ENCODE results near the gene GABRA4.
A peak's percentile ranks its signal among the peaks of the same experiment; 100 is the strongest.

The GABRA4 gene

DNA sequence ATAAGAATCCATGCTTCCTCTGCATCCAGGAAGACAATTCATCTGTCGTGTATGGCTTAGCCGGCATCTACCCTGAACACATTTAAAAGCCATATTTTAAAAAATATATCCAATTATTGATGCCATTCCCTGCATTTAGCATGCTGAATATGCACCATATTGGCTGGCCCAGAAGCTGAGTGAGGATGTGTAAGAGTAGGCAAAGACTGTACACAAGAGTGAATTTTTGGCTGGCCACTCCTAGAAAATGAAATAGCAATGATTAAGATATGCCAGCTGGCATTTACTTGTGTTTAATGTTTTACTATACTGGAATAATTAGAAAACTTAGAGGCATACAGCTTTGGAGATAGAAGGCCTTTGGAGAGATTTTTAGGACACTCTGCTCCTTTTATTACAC is 25.8 kb downstream of the GABRA4 start:
- H3K36me3 ChIP-seq = no peaks in the 10 kb centered on the region
- H3K4me3 ChIP-seq = no peak overlapping the region
- H3K9me3 ChIP-seq (replicated peaks in 1 of 11) = no peaks in the 10 kb centered on the region
- no peak overlapping the region for H3K27ac ChIP-seq
- TF ChIP-seq Cebpa-rat (IDR thresholded peaks at IDR 0.05) = no peak
- H3K9ac ChIP-seq = no peak overlapping the region
- no peaks in the 10 kb centered on the region for H4K20me1 ChIP-seq
- no peak overlapping the region for H3K4me2 ChIP-seq
- H3K27me3 ChIP-seq = no peaks in the 10 kb centered on the region
- H3K4me1 ChIP-seq = no peaks in the 10 kb centered on the region

- TF ChIP-seq Cebpa-rat (IDR thresholded peaks at IDR 0.05) = no peak
- Histone ChIP-seq H3K4me2 (no peak overlapping the region), H3K4me1 (no peaks in the 10 kb centered on the region), H3K4me3 (no peak overlapping the region), H3K36me3 (no peaks in the 10 kb centered on the region), H3K27me3 (no peaks in the 10 kb centered on the region), H4K20me1 (no peaks in the 10 kb centered on the region), H3K9ac (no peak overlapping the region), H3K27ac (no peak overlapping the region), H3K9me3 (replicated peaks in 1 of 11) (no peaks in the 10 kb centered on the region)
Measured at GRCh38 chr4:46958742-46959488, 34.5 kb downstream of the GABRA4 start.

GRCh38 chr4:46956451-46956850 is 36.9 kb downstream of the GABRA4 start:
- Histone ChIP-seq H3K27me3 (no peaks in the 10 kb centered on the region), H3K27ac (no peak overlapping the region), H3K36me3 (no peaks in the 10 kb centered on the region), H3K4me2 (no peak overlapping the region), H3K9ac (no peak overlapping the region), H3K9me3 (replicated peaks in 1 of 11) (no peaks in the 10 kb centered on the region), H4K20me1 (no peaks in the 10 kb centered on the region), H3K4me1 (no peaks in the 10 kb centered on the region), H3K4me3 (no peak overlapping the region)
- no peak for TF ChIP-seq Cebpa-rat (IDR thresholded peaks at IDR 0.05)

DNA sequence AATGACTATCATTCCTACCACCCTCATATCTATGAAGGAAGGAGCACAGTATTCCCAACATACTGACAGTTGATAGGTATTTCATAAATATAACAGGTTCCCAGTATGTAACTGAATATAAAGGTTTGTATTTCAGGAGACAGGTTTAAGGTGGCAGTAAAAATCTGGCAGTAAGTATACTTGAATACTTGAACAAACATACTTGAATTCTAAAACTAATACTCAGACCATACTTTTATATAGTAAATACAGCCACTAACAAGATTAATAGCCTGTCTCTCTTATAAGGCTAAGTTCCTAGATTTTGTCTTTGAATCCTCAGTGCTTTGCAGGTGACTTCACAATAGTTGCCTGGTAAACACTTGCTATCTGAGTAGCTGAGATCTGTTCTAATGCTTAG is 37.8 kb downstream of the GABRA4 start:
- Histone ChIP-seq H4K20me1 (no peaks in the 10 kb centered on the region), H3K4me1 (no peaks in the 10 kb centered on the region), H3K27me3 (no peaks in the 10 kb centered on the region), H3K4me3 (no peak overlapping the region), H3K27ac (no peak overlapping the region), H3K9ac (no peak overlapping the region), H3K9me3 (replicated peaks in 1 of 11) (no peaks in the 10 kb centered on the region), H3K4me2 (no peak overlapping the region), H3K36me3 (no peaks in the 10 kb centered on the region)
- TF ChIP-seq Cebpa-rat (IDR thresholded peaks at IDR 0.05) = no peak

- Histone ChIP-seq H3K4me1 (no peaks in the 10 kb centered on the region), H3K36me3 (no peaks in the 10 kb centered on the region), H3K9ac (no peak overlapping the region), H3K27me3 (no peaks in the 10 kb centered on the region), H3K4me3 (no peak overlapping the region), H3K27ac (no peak overlapping the region), H3K9me3 (replicated peaks in 1 of 11) (no peaks in the 10 kb centered on the region), H4K20me1 (no peaks in the 10 kb centered on the region), H3K4me2 (no peak overlapping the region)
- TF ChIP-seq Cebpa-rat (IDR thresholded peaks at IDR 0.05) = no peak
Measured at GRCh38 chr4:46954643-46955042, 38.7 kb downstream of the GABRA4 start.

DNA sequence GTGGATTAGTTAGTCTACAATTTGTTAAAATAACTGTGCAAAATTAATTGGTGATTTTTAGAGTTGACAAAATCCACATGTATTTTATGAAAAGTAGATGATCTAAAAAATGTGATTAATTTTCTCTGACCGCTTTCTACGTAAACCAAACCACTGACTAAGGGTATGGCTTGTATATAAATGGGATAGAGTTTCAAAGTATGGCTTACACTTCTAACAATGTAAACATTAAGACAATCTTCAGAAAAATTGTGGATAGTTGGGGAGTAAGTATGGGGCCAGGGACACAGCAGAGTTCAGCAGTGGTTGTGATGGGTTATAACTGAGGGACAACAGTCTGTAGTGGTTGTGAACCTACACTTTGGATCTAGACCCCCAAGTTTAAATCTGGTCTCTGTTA is 39.8 kb downstream of the GABRA4 start:
- H3K9ac ChIP-seq = no peak overlapping the region
- H4K20me1 ChIP-seq = no peaks in the 10 kb centered on the region
- no peaks in the 10 kb centered on the region for H3K36me3 ChIP-seq
- no peak overlapping the region for H3K4me2 ChIP-seq
- no peaks in the 10 kb centered on the region for H3K27me3 ChIP-seq
- H3K4me3 ChIP-seq = no peak overlapping the region
- no peak overlapping the region for H3K27ac ChIP-seq
- no peak for TF ChIP-seq Cebpa-rat (IDR thresholded peaks at IDR 0.05)
- H3K9me3 ChIP-seq (replicated peaks in 1 of 11) = no peaks in the 10 kb centered on the region
- H3K4me1 ChIP-seq = no peaks in the 10 kb centered on the region

DNA sequence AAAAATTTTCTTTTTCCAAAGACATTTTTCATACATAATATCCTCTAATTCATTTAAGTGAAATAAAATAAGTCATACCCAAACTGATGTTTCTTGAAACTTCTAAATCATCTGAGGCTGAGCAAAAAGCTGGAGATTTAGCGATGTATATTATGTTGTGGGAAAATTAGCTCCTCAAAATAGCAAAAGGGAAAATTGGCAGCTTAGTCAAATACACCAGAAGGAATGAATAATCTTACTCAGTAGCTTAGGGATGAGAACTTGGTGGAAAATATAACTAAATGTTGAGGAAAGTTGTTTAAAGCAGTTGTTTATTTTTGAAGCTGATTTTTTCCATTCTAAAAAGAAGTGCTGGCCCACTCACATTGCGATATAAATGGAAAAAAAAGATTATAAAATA is 40.9 kb downstream of the GABRA4 start:
- Histone ChIP-seq H4K20me1 (no peaks in the 10 kb centered on the region), H3K4me2 (no peak overlapping the region), H3K4me3 (no peak overlapping the region), H3K27ac (no peak overlapping the region), H3K27me3 (no peaks in the 10 kb centered on the region), H3K4me1 (peaks cover 0 to 5% (median 4%) of the 10 kb centered on the region in 10 experiments; a peak in 11 of 20 replicates), H3K9me3 (replicated peaks in 1 of 11) (no peaks in the 10 kb centered on the region), H3K36me3 (no peaks in the 10 kb centered on the region), H3K9ac (no peak overlapping the region)
- no peak for TF ChIP-seq Cebpa-rat (IDR thresholded peaks at IDR 0.05)

DNA sequence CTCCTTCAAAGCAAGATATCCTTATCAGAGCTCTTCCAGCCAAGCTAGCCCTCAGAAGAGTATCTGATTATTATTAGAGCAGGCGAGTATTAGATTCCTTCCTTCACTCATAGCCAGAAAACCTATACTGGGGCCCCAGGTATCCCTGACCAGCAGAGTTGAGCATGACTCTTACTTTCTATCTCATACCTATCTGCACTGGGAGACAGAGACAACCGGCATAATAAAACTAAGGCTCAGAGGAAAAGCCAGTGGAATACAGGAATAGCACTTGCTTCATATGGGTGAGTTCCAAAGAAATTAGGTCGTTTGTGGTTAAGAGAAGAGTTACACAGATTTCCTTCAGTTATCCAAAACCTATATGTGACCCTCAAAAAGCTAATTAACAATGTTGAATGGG is 42.6 kb downstream of the GABRA4 start:
- Histone ChIP-seq H3K4me1 (peaks cover 0 to 12% (median 9%) of the 10 kb centered on the region in 10 experiments; a peak in 12 of 20 replicates), H3K9ac (no peak overlapping the region), H4K20me1 (no peaks in the 10 kb centered on the region), H3K27ac (no peak overlapping the region), H3K27me3 (no peaks in the 10 kb centered on the region), H3K9me3 (replicated peaks in 1 of 11) (no peaks in the 10 kb centered on the region), H3K4me3 (no peak overlapping the region), H3K36me3 (no peaks in the 10 kb centered on the region), H3K4me2 (no peak overlapping the region)
- no peak for TF ChIP-seq Cebpa-rat (IDR thresholded peaks at IDR 0.05)

DNA sequence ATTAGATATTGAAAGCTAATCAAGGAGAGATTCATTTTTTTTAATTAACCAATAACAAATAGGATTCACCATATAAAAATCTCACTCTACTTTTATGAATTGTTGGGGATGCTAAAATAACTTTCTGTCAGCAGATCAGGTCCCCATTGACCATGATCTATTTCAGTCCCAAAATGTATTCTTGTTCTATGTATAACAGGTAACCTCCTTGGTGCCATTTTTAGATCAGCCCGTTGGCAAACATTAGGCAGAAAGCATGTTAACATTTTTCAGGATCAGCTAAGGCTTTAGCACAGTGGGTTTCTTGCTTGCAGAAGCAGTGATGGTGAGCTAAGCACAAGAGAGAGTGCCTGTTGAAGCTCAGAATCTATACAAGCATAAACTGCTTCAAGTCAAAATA is 43.6 kb downstream of the GABRA4 start:
- no peak for TF ChIP-seq Cebpa-rat (IDR thresholded peaks at IDR 0.05)
- no peak overlapping the region for H3K4me3 ChIP-seq
- H3K4me1 ChIP-seq = peaks cover 0 to 12% (median 9%) of the 10 kb centered on the region in 10 experiments; a peak in 12 of 20 replicates
- no peaks in the 10 kb centered on the region for H3K9me3 ChIP-seq (replicated peaks in 1 of 11)
- no peak overlapping the region for H3K27ac ChIP-seq
- no peak overlapping the region for H3K9ac ChIP-seq
- H4K20me1 ChIP-seq = no peaks in the 10 kb centered on the region
- no peaks in the 10 kb centered on the region for H3K36me3 ChIP-seq
- H3K27me3 ChIP-seq = no peaks in the 10 kb centered on the region
- H3K4me2 ChIP-seq = no peak overlapping the region

- no peak overlapping the region for H3K9ac ChIP-seq
- peaks cover 0 to 12% (median 9%) of the 10 kb centered on the region in 10 experiments; a peak in 12 of 20 replicates for H3K4me1 ChIP-seq
- no peaks in the 10 kb centered on the region for H3K9me3 ChIP-seq (replicated peaks in 1 of 11)
- H3K4me3 ChIP-seq = no peak overlapping the region
- peak overlapping the region in 8 of 11 experiments; percentile 7 to 33 (median 20); a peak in 9 of 22 replicates for H3K4me2 ChIP-seq
- no peaks in the 10 kb centered on the region for H3K36me3 ChIP-seq
- no peaks in the 10 kb centered on the region for H4K20me1 ChIP-seq
- TF ChIP-seq Cebpa-rat (IDR thresholded peaks at IDR 0.05) = no peak
- H3K27ac ChIP-seq = peak overlapping the region in 3 of 11 experiments; percentile 0 to 9 (median 1); a peak in 3 of 22 replicates
- no peaks in the 10 kb centered on the region for H3K27me3 ChIP-seq
Measured at GRCh38 chr4:46947541-46947940, 45.8 kb downstream of the GABRA4 start.
